Measurements from ENCODE around the gene RHD.
"Not testable (repeated sequence)": the region's sequence is repeated elsewhere in the genome, so short reads cannot be mapped to it uniquely, and the experiment has no call there.

Gene RHD

GRCh38 chr1:25302330-25302729, 30.0 kb downstream of the RHD start:
- DNase-seq (ENCODE audit: low spot score); FAIRE-seq: not testable (repeated sequence)

- DNase-seq (ENCODE audit: low spot score); FAIRE-seq: not testable (repeated sequence)
Observed at GRCh38 chr1:25304936-25305335, 32.6 kb downstream of the RHD start.

- FAIRE-seq; DNase-seq (ENCODE audit: low spot score): not testable (repeated sequence)
Observed at GRCh38 chr1:25308168-25308567, 35.9 kb downstream of the RHD start.

- not testable (repeated sequence) for DNase-seq (ENCODE audit: low spot score); FAIRE-seq
Observed at GRCh38 chr1:25309085-25309484, 36.8 kb downstream of the RHD start.

- FAIRE-seq; DNase-seq (ENCODE audit: low spot score): not testable (repeated sequence)
Observed at GRCh38 chr1:25309486-25309885, 37.2 kb downstream of the RHD start.

- FAIRE-seq; DNase-seq (ENCODE audit: low spot score): not testable (repeated sequence)
Observed at GRCh38 chr1:25312806-25313470, 40.6 kb downstream of the RHD start.

- DNase-seq (ENCODE audit: low spot score); FAIRE-seq: not testable (repeated sequence)
Observed at GRCh38 chr1:25320314-25320938, 48.1 kb downstream of the RHD start.

- not testable (repeated sequence) for FAIRE-seq
Observed at GRCh38 chr1:25322127-25322526, 49.8 kb downstream of the RHD start.

GRCh38 chr1:25324407-25324806, 52.1 kb downstream of the RHD start:
- not testable (repeated sequence) for FAIRE-seq; DNase-seq (ENCODE audit: low spot score)

More at GRCh38 chr1:25322127-25322526, 49.8 kb downstream of the RHD start:
- not testable (repeated sequence) for DNase-seq (ENCODE audit: low spot score)

GRCh38 chr1:25327864-25328790, 55.8 kb downstream of the RHD start:
- not testable (repeated sequence) for FAIRE-seq

GRCh38 chr1:25328791-25329185, 56.5 kb downstream of the RHD start:
- not testable (repeated sequence) for DNase-seq (ENCODE audit: low spot score); FAIRE-seq

More at GRCh38 chr1:25327864-25328790, 55.8 kb downstream of the RHD start:
- DNase-seq (ENCODE audit: low spot score) = not testable (repeated sequence)

- not testable (repeated sequence) for FAIRE-seq; DNase-seq (ENCODE audit: low spot score)
Observed at GRCh38 chr1:25329336-25329735, 57.0 kb downstream of the RHD start.

GRCh38 chr1:25329950-25330349, 57.6 kb downstream of the RHD start:
- DNase-seq (ENCODE audit: low spot score); FAIRE-seq: not testable (repeated sequence)

GRCh38 chr1:25336922-25337354, 64.6 kb downstream of the RHD start:
- DNase-seq (ENCODE audit: low spot score); FAIRE-seq: not testable (repeated sequence)

- DNase-seq (ENCODE audit: low spot score); FAIRE-seq: not testable (repeated sequence)
Observed at GRCh38 chr1:25337483-25338187, 65.3 kb downstream of the RHD start.

GRCh38 chr1:25338188-25338981, 66.1 kb downstream of the RHD start, which contains the start of gene TMEM50A:
TMEM50A (plus strand) TSS chr1:25338334; CDS start chr1:25340487, 2,153 bp downstream.
- FAIRE-seq (peak; percentile 81), DNase-seq (ENCODE audit: low spot score) (peak; percentile 81)

GRCh38 chr1:25338986-25339385, 66.7 kb downstream of the RHD start:
- no peak for FAIRE-seq
- no peak for DNase-seq (ENCODE audit: low spot score)

GRCh38 chr1:25341746-25342145, 69.4 kb downstream of the RHD start:
- no peak for FAIRE-seq
- no peak for DNase-seq (ENCODE audit: low spot score)

GRCh38 chr1:25342846-25343245, 70.5 kb downstream of the RHD start:
- no peak for FAIRE-seq
- no peak for DNase-seq (ENCODE audit: low spot score)

GRCh38 chr1:25343872-25344271, 71.6 kb downstream of the RHD start:
- peak; percentile 35 for DNase-seq (ENCODE audit: low spot score)
- FAIRE-seq = no peak
